Smooth muscle cell of the brain vasculature (primary cell): Measurements from ENCODE around the gene SUCLG1.

ENCODE experiments used
- DNase-seq: peaks from one replicate; pipeline ENCODE4 v3.0.0-alpha.2; 2012; ENCODE audit warnings: low read depth, low spot score

The SUCLG1 gene

GRCh38 chr2:84461310-84461709, 2.2 kb upstream of the SUCLG1 start:
- DNase-seq: no peak

GRCh38 chr2:84460670-84461069, 1.6 kb upstream of the SUCLG1 start:
- no peak for DNase-seq

DNA sequence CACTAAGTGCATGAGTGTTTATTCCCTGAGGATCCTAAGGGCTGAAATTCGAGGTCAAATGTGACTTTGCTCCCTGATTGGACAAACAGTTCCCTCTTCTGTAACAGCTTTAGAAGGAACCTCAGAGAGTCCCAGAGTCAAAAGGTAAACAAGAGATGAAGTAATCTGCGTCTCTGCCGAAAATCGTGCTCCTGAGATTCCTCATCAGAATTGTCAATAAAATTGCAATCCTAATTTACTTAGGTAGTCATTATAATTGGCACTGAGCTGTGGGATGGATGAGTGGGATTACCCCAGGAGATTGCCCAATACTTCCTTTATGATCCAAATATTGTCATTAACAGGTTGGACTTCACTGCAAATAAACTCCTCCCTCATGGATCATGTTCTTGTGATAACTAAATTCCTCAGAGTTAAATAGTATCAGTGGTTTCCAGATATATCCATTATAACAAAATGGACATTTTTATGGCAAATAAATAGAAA, 907 bp upstream of the SUCLG1 start:
- no peak for DNase-seq

GRCh38 chr2:84458551-84459017, 496 bp downstream of the SUCLG1 start:
- DNase-seq: no peak

DNA sequence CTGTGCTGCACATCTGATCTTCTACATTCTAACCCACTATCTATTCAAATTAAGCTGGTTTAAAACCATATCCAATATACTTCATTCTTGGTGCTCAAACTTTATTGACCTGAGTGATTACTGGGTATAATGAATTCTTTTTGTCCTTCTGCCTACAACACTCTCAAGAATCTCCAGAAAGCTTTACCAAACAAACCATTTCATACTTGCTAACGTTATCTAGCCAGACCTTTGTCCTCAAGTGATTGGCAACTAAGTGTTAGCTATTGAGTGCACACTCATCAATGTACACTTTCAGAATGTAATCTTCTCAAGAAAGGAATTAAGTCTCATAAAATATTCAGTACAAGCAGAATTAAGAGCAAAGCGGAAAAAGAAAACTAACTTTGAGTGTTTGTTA, 1.4 kb downstream of the SUCLG1 start:
- DNase-seq: no peak

GRCh38 chr2:84456156-84456555, 2.9 kb downstream of the SUCLG1 start:
- DNase-seq: no peak

DNA sequence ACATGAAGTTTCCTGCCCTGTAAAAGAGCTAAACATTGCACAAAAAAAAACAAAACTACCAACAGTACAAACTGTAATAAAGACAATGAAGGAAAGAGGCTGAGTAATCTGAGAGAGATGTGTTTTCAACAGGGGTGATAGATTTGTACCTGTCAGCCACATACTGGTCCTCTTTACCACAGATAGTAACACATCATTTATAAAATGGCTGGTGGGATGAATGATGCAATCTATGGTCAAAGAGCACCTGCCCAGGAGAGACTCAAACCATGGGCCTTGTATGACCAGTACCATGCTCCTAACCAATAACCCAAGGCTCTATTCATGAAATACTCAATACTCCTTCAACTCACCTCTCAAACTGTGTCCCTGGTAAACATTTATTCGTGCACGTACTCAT, 4.5 kb downstream of the SUCLG1 start:
- DNase-seq: no peak

DNA sequence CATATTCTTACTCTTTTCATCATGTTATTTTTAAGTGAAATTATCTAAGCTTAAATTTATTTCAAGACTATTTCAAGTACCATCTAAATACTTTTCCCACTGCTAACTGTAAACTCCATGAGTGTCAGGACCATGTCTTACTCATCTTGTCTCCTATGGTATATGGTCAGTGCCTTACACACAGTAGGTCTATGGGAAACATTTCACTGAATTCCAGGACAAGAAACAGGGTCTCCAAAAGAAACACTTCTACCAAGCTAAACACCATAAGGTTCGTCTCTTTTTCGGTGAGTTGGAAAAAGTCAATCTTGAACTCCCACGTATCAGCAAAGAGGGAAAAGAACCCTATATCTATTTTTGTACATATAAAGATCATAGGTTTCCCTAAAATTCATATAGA, 6.5 kb downstream of the SUCLG1 start:
- no peak for DNase-seq

GRCh38 chr2:84451579-84451978, 7.5 kb downstream of the SUCLG1 start:
- DNase-seq: no peak

DNA sequence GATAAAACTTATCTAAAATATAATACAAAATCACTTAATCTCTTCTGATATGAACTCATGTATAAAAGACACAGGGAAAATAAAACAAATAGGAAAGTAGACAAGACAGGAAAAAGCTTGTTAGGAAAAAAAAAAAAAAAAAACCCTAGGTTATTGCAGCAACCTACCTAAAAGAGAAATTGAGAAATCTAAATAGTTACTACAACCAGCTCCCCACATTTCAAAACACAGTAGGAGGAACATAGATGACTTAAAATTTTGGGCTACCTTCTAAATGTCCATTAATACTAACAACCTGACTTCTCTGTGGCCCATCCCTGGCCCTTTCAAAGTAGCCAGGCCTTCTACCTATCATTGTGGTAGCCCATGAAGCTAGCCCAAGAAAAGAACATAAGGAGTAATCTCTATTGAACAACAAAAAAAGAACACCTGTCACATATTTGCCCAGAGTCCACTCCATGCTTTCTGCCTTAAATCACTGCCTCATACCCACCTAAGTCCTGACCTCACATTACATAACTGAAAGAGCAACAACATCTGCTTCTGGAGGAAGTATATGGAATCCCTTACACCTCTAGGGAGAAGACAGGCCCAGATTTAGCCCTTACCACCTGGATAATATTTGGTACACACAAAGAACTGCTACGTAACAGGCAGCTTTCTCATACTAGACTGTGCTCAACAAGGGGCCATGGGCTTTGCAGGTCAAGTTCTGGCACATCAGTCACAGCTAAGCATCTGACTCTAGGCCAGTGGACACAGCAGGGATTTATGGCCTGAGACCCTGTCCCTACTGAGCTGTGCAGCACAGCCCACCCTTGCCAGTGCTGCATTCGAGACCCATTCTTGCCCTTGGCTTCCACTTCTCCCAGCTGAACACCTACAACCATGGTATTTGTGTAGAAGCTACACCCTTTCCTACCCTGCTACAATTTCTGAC, 8.5 kb downstream of the SUCLG1 start:
- DNase-seq: no peak

DNA sequence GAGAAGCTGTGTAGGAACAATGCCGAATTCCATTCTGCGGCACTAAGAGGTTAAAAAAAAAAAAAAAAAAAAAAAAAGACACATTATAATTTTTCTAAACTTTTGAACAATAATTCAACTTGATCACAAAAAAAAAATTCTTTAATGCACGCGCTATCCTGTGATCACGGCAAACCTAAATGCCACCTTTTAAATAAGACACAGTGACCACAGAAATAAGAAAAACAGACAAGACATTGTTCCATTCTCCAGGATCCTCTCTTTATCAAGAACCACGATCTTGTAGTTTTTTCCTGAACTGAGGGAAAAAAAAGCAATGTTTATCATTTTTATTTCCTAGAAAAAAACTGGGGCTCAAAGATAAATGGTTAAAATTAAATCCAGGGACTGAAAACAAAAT, 9.4 kb downstream of the SUCLG1 start:
- DNase-seq: no peak

GRCh38 chr2:84449055-84449454, 10.0 kb downstream of the SUCLG1 start:
- no peak for DNase-seq

- no peak for DNase-seq
Observed at GRCh38 chr2:84443477-84443876, 15.6 kb downstream of the SUCLG1 start.

DNA sequence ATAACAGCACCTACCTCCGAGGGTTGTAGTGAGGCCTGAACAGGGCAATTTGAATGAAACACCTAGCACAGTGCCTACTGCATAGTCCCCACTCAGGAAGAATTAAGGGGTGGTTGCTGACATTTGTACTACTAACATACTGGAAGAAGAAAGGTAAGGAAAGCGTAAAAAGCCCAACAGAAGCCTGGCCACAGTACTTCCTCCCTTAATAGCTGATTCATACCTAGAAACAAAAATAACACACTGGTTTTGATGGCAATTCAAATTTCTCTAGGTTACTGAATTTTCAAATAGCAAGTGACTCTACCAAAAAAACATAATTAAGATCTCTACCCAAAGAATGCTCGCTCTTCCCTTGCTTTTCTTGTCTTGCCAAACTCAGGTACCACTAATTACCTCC, 16.2 kb downstream of the SUCLG1 start:
- DNase-seq: no peak

DNA sequence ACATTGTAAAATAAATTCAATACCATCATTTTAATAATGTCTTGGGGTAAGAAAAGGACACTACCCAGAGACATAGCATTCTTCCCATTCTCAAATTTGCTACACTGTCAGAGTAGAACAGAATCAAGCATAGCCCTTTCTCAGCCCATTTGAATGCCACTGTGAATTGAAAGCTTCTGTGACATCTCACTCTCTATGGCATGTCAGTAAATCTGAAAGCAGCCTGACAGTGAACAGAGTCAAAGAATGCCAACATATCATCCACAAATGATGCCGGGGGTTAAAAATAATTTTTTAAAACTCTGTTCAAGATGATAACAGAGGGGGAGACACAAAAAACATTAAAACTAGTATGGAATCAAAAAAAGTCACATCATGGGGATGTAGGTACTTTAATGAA, 17.6 kb downstream of the SUCLG1 start:
- no peak for DNase-seq

DNA sequence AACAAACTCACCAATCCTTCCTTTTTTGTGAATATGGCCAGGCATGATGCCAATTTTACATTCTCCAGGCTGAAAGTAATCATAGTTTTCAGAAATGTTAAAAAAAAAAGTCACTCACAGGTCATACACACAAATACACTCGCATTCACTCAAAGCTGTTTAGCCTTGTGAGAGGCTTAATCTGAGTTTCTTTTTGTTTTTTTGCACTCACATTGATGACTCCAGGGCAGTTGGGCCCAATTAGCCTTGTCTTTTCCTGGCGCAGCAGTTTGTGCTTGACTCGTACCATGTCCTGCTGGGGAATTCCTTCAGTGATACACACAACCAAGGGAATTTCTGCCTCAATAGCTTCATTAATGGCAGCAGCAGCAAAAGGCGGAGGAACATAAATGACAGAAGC, 18.0 kb downstream of the SUCLG1 start:
- no peak for DNase-seq

DNA sequence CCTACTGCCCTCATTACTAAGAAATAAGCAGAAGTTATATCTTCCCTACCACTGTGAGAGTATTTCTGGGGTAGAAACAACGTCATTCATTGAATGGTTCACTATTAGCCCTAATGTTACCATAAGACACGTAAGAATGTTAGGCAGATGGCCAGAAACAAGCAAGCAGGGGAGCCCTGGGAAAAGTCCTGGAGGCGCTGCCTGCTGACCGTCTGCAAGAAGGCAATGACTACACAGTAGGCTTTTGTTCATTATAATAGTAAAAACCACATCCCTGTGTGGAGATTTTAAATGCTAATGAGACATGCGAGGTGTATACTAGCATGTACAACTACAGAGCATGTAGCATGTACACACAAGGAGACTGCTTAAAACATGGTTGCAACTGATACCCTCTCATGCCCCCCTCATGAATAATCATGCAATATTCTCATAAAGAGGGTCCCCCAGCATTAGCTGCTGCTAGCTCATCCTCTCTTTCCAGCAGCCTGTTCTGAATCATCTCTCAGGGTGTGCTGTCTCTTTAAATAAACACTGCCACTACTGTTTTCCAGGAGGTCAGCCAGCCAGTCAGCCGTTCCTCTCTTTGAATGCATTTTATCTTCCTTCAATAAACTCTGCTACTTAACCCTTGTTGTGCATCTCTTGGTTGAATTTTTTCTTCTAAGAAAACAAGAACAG, 23.6 kb downstream of the SUCLG1 start:
- DNase-seq: no peak

- DNase-seq: no peak
Observed at GRCh38 chr2:84429328-84429727, 29.8 kb downstream of the SUCLG1 start.

DNA sequence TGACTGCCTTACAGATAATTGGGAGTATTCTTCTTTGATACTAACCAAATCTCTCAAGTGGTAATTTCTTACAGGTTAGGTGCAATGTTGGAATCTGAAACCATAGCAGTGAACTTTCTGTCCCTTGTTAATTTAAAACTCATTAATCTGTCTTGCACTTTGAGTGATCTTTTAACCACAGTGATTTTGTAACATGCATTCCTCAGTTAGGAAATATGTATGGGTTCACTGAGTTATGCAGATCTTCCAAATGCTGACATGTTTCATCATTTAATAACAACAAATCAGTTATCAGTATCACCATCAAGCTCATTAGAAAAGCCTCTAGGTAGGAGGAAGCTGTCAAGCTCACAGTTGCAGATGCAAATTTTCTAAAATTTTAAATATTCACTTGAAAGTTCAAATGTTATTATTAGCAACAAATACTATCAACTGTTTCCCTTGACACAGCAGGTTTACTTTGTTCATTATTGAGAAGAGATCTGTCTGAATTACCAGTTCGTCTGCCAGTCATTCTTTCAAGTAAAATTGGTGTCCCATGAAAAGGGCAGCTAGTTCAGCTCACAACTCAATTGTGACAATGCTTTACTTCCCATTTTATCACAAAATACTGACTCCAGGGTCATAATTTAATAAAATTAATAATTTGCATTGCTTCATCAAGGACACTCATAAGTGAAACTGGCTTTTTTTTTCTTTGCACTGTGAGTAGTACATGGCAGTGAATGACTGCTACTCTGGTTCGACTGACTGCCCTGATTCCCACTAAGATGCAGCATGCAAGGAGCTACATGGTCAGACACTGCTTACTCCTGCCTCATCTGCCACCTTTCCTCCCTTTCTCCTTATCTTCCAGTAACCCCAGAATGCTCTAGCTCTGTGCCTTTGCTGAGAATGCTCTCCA, 31.6 kb downstream of the SUCLG1 start:
- DNase-seq: no peak

DNA sequence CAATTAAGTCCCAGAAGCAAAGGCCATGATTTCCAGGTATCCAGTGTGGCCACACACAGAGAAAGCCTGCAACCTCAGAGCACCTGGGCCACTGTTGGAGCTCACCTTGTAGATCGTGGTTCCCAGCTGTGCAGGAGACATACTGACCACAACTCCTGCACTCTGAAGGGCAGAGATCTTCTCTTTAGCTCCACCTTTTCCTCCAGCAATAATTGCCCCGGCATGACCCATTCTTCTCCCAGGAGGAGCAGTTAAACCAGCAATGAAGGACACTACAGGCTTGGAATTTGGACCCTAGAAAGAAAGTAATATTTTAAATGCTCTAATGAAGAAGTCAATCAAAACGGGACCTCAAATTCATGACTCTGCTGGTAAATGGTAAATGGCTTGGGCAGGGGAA, 33.8 kb downstream of the SUCLG1 start:
- no peak for DNase-seq

- DNase-seq: no peak
Observed at GRCh38 chr2:84424152-84424551, 34.9 kb downstream of the SUCLG1 start.

GRCh38 chr2:84421791-84422190, 37.3 kb downstream of the SUCLG1 start:
- DNase-seq: no peak
